HEK293 (cell line): Measurements from ENCODE around the gene TLR4.

Experiments
- CTCF ChIA-PET: fragments of 350-600 bp; formaldehyde crosslinking; extraction: SDS; loops from one replicate; lab custom pipeline; 2021; ENCODE audit warnings: antibody characterized with exemption; lab: Yijun Ruan, JAX
- POLR2A ChIA-PET: fragments of 300-600 bp; formaldehyde crosslinking; extraction: SDS; loops from one replicate; lab custom pipeline; 2020; ENCODE audit warnings: antibody characterized with exemption, inconsistent platforms; lab: Yijun Ruan, JAX
- H3K27ac ChIP-seq: fragments of 200-500 bp; sonication (Bioruptor generic); 2 replicates; pipeline ENCODE4 v1.5.1; 2014; ENCODE audit warnings: low read depth, low read length, control low read depth, inconsistent platforms; ENCODE audit errors: extremely low read depth
- H3K36me3 ChIP-seq, 2 experiments: fragments of 200-500 bp in 1 of 2; sonication (Bioruptor generic) in 1 of 2; 1 replicate in 1 of 2; 2 replicates in 1 of 2; pipeline ENCODE4 v1.5.1; 2014 to 2017; ENCODE audit warnings: inconsistent platforms in 2 of 2, low read length in 2 of 2; ENCODE audit not compliant: control insufficient read depth in 2 of 2, insufficient read depth in 1 of 2
- H3K4me1 ChIP-seq: fragments of 200-500 bp; sonication (Bioruptor generic); 2 replicates; pipeline ENCODE4 v1.5.1; 2014; ENCODE audit warnings: mild to moderate bottlenecking, low read length, inconsistent platforms; ENCODE audit not compliant: control insufficient read depth, insufficient read depth
- H3K4me3 ChIP-seq: 2 replicates; pipeline ENCODE4 v1.5.1; 2011; ENCODE audit warnings: low read depth, mild to moderate bottlenecking, control low read depth, low read length, moderate library complexity
- H3K9me3 ChIP-seq: fragments of 200-500 bp; sonication (Bioruptor generic); 2 replicates; pipeline ENCODE4 v1.5.1; 2014; ENCODE audit warnings: low read depth, low read length, inconsistent platforms; ENCODE audit not compliant: control insufficient read depth, insufficient read depth
- GLI2 ChIP-seq: fragments of 450-650 bp; formaldehyde crosslinking; IDR thresholded peaks from 2 replicates; pipeline ENCODE4; 2017; ENCODE audit warnings: missing biosample characterization, missing genetic modification characterization, low read depth, borderline replicate concordance
- GLIS1 ChIP-seq: fragments of 450-650 bp; formaldehyde crosslinking; IDR thresholded peaks from 2 replicates; pipeline ENCODE4 v1.5.1; 2016; ENCODE audit warnings: missing biosample characterization, missing genetic modification characterization
- MZF1 ChIP-seq: fragments of 450-650 bp; formaldehyde crosslinking; IDR thresholded peaks from 2 replicates; pipeline ENCODE4 v1.5.1; 2017; ENCODE audit warnings: missing biosample characterization, missing genetic modification characterization, borderline replicate concordance
- PRDM1 ChIP-seq: fragments of 450-650 bp; formaldehyde crosslinking; IDR thresholded peaks from 2 replicates; pipeline ENCODE4; 2016; ENCODE audit warnings: missing biosample characterization, missing genetic modification characterization
- PRDM4 ChIP-seq: fragments of 450-650 bp; formaldehyde crosslinking; IDR thresholded peaks from 2 replicates; pipeline ENCODE4 v1.5.1; 2017; ENCODE audit warnings: missing biosample characterization, missing genetic modification characterization
- ZBTB1 ChIP-seq: fragments of 450-650 bp; formaldehyde crosslinking; IDR thresholded peaks from 2 replicates; pipeline ENCODE4 v1.5.1; 2016; ENCODE audit warnings: missing biosample characterization, missing genetic modification characterization
- ZBTB21 ChIP-seq: fragments of 450-650 bp; formaldehyde crosslinking; IDR thresholded peaks from 2 replicates; pipeline ENCODE4 v1.5.1; 2017; ENCODE audit warnings: missing biosample characterization, missing genetic modification characterization
- ZBTB49 ChIP-seq: fragments of 450-650 bp; formaldehyde crosslinking; IDR thresholded peaks from 2 replicates; pipeline ENCODE4 v1.5.1; 2016; ENCODE audit warnings: missing biosample characterization, missing genetic modification characterization, low read depth
- ZBTB6 ChIP-seq: fragments of 450-650 bp; formaldehyde crosslinking; IDR thresholded peaks from 2 replicates; pipeline ENCODE4 v1.5.1; 2017; ENCODE audit warnings: missing biosample characterization, missing genetic modification characterization
- ZFP41 ChIP-seq: fragments of 450-650 bp; formaldehyde crosslinking; IDR thresholded peaks from 2 replicates; pipeline ENCODE4 v1.5.1; 2016; ENCODE audit warnings: missing biosample characterization, missing genetic modification characterization, borderline replicate concordance
- ZNF10 ChIP-seq: fragments of 450-650 bp; formaldehyde crosslinking; IDR thresholded peaks from 2 replicates; pipeline ENCODE4 v1.5.1; 2017; ENCODE audit warnings: missing biosample characterization, missing genetic modification characterization
- ZNF133 ChIP-seq: fragments of 450-650 bp; formaldehyde crosslinking; IDR thresholded peaks from 2 replicates; pipeline ENCODE4 v1.5.1; 2016; ENCODE audit warnings: missing biosample characterization, missing genetic modification characterization
- ZNF239 ChIP-seq: fragments of 450-650 bp; formaldehyde crosslinking; IDR thresholded peaks from 2 replicates; pipeline ENCODE4 v1.5.1; 2016; ENCODE audit warnings: missing biosample characterization, missing genetic modification characterization
- ZNF473 ChIP-seq: fragments of 450-650 bp; formaldehyde crosslinking; IDR thresholded peaks from 2 replicates; pipeline ENCODE4 v1.5.1; 2017; ENCODE audit warnings: missing biosample characterization, missing genetic modification characterization
- ZNF561 ChIP-seq: fragments of 450-650 bp; IDR thresholded peaks from 2 replicates; pipeline ENCODE4 v1.5.1; 2018; ENCODE audit warnings: missing biosample characterization, missing genetic modification characterization, borderline replicate concordance
- ZNF580 ChIP-seq: fragments of 450-650 bp; formaldehyde crosslinking; IDR thresholded peaks from 2 replicates; pipeline ENCODE4 v1.5.1; 2016; ENCODE audit warnings: missing biosample characterization, missing genetic modification characterization
- ZNF585B ChIP-seq: fragments of 450-650 bp; formaldehyde crosslinking; IDR thresholded peaks from 2 replicates; pipeline ENCODE4 v1.5.1; 2016; ENCODE audit warnings: missing biosample characterization, missing genetic modification characterization
- ZNF658 ChIP-seq: fragments of 450-650 bp; formaldehyde crosslinking; IDR thresholded peaks from 2 replicates; pipeline ENCODE4; 2016; ENCODE audit warnings: missing biosample characterization, missing genetic modification characterization
- TF ChIP-seq, protein P1 (sequence below): fragments of 450-650 bp; formaldehyde crosslinking; IDR thresholded peaks from 2 replicates; pipeline ENCODE4 v1.5.1; 2016; ENCODE audit warnings: missing biosample characterization, missing genetic modification characterization
- TF ChIP-seq, protein P2 (sequence below): fragments of 450-650 bp; formaldehyde crosslinking; IDR thresholded peaks from 2 replicates; pipeline ENCODE4 v1.5.0; 2017; ENCODE audit warnings: missing biosample characterization, missing genetic modification characterization, borderline replicate concordance

Gene TLR4

DNA sequence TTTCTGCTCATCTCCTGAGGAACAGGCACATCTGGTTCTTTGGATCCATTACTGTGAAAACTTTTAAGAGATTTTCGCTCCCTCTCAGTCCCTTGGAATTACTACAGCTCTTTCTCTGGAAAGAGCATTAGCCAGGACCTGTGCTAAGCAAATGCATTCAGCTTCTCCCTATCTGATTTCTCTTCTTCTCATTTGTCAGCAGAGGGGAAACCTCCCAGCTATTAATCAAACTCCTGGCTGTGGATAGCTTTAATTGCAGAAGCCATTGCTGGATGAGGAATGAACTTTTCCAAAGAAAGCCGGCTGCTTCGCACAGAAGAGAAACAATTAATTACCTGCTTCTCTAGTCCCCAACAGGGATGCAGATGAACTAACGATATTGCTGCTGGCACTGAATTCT, 37.9 kb downstream of the TLR4 start:
- POLR2A ChIA-PET = no interaction called here

DNA sequence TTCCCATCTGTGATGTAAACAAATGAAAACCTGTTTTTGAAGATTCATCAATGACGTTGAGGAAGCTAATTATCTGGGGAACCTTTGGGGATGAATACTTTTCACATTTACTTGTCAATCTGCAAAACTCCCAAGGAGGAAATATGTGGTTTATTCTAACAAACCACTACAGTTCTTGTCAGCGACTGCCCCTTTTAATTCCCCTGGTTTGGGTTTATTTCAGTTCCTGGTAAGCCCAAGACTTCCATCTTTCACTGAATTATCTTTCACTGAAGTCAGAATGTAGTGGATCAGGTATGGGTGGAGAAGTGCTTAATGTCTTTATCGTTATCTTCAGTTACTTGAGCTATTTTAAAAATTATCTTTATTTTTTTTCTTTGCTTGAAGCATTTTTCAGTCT, 40.2 kb downstream of the TLR4 start:
- ChIA-PET CTCF (no interaction called here), POLR2A (no interaction called here)
- Histone ChIP-seq H3K27ac (no peak overlapping the region), H3K36me3 (no peaks in the 10 kb centered on the region), H3K4me1 (no peaks in the 10 kb centered on the region), H3K4me3 (no peak overlapping the region), H3K9me3 (no peaks in the 10 kb centered on the region)
- no peak for TF ChIP-seq ZBTB1 (tag by site-specific recombination)
- no peak for TF ChIP-seq GLIS1 (tag by site-specific recombination)
- TF ChIP-seq, protein P1, sequence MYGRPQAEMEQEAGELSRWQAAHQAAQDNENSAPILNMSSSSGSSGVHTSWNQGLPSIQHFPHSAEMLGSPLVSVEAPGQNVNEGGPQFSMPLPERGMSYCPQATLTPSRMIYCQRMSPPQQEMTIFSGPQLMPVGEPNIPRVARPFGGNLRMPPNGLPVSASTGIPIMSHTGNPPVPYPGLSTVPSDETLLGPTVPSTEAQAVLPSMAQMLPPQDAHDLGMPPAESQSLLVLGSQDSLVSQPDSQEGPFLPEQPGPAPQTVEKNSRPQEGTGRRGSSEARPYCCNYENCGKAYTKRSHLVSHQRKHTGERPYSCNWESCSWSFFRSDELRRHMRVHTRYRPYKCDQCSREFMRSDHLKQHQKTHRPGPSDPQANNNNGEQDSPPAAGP (tag by site-specific recombination) = no peak
- no peak for TF ChIP-seq ZBTB49 (tag by site-specific recombination)
- TF ChIP-seq ZNF658 = no peak
- TF ChIP-seq ZNF239 (tag by site-specific recombination) = no peak
- TF ChIP-seq PRDM4 (tag by site-specific recombination) = no peak
- no peak for TF ChIP-seq MZF1 (tag by site-specific recombination)

More for the DNA sequence above, 37.9 kb downstream of the TLR4 start:
- H3K27ac ChIP-seq = no peak overlapping the region
- H3K4me1 ChIP-seq = no peaks in the 10 kb centered on the region
- no peaks in the 10 kb centered on the region for H3K36me3 ChIP-seq
- CTCF ChIA-PET = interaction anchor here (0.6 to 0.9 kb wide), 2 partner anchors 643 to 668 kb away, joined by 3 to 4 read pairs; no protein-coding TSS in a partner anchor
- H3K4me3 ChIP-seq = no peak overlapping the region
- TF ChIP-seq PRDM1 (tag by site-specific recombination) = no peak
- TF ChIP-seq ZNF561 (tag by site-specific recombination) = no peak
- no peak for TF ChIP-seq ZNF10 (tag by site-specific recombination)
- no peak for TF ChIP-seq ZNF473 (tag by site-specific recombination)
- TF ChIP-seq ZNF580 (tag by site-specific recombination) = no peak
- no peak for TF ChIP-seq PRDM4 (tag by site-specific recombination)
- TF ChIP-seq, protein P2, sequence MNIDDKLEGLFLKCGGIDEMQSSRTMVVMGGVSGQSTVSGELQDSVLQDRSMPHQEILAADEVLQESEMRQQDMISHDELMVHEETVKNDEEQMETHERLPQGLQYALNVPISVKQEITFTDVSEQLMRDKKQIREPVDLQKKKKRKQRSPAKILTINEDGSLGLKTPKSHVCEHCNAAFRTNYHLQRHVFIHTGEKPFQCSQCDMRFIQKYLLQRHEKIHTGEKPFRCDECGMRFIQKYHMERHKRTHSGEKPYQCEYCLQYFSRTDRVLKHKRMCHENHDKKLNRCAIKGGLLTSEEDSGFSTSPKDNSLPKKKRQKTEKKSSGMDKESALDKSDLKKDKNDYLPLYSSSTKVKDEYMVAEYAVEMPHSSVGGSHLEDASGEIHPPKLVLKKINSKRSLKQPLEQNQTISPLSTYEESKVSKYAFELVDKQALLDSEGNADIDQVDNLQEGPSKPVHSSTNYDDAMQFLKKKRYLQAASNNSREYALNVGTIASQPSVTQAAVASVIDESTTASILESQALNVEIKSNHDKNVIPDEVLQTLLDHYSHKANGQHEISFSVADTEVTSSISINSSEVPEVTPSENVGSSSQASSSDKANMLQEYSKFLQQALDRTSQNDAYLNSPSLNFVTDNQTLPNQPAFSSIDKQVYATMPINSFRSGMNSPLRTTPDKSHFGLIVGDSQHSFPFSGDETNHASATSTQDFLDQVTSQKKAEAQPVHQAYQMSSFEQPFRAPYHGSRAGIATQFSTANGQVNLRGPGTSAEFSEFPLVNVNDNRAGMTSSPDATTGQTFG (tag by site-specific recombination) = no peak
- TF ChIP-seq ZFP41 = no peak
- no peak for TF ChIP-seq ZBTB6
- no peak for TF ChIP-seq GLI2 (tag by site-specific recombination)
- no peak for TF ChIP-seq ZNF585B (tag by site-specific recombination)
- TF ChIP-seq ZNF133 (tag by site-specific recombination) = no peak
- no peak for TF ChIP-seq ZBTB21 (tag by site-specific recombination)
- no peaks in the 10 kb centered on the region for H3K9me3 ChIP-seq
